Parathyroid adenoma (tissue), 2 donors: Measurements from ENCODE around the gene AGK.
A peak's percentile ranks its signal among the peaks of the same experiment; 100 is the strongest.

ENCODE experiments used
- H2AFZ ChIP-seq: fragments of 300-600 bp; sonication (generic); one replicate; pipeline ENCODE4 v1.7.0; 2017; ENCODE audit warnings: antibody characterized with exemption, mild to moderate bottlenecking
- H3K27ac ChIP-seq: fragments of 300-600 bp; sonication (generic); one replicate; pipeline ENCODE4 v1.7.0; 2017
- H3K27me3 ChIP-seq: fragments of 300-600 bp; sonication (generic); one replicate; pipeline ENCODE4 v1.7.0; 2017; ENCODE audit warnings: low read length; ENCODE audit not compliant: control insufficient read depth, insufficient read depth
- H3K36me3 ChIP-seq: fragments of 300-600 bp; sonication (generic); one replicate; pipeline ENCODE4 v1.7.0; 2017; ENCODE audit warnings: low read length; ENCODE audit not compliant: control insufficient read depth, insufficient read depth
- H3K4me1 ChIP-seq: fragments of 300-600 bp; sonication (generic); one replicate; pipeline ENCODE4 v1.7.0; 2017; ENCODE audit warnings: control low read depth
- H3K4me2 ChIP-seq: fragments of 300-600 bp; sonication (generic); one replicate; pipeline ENCODE4 v1.7.0; 2017; ENCODE audit warnings: low read length
- H3K4me3 ChIP-seq: fragments of 300-600 bp; sonication (generic); one replicate; pipeline ENCODE4 v1.7.0; 2017; ENCODE audit warnings: low read depth, low read length
- H3K79me2 ChIP-seq: fragments of 300-600 bp; sonication (generic); one replicate; pipeline ENCODE4 v1.7.0; 2017; ENCODE audit warnings: control low read depth
- H3K9ac ChIP-seq: fragments of 300-600 bp; sonication (generic); one replicate; pipeline ENCODE4 v1.7.0; 2017; ENCODE audit warnings: mild to moderate bottlenecking
- H3K9me3 ChIP-seq: fragments of 300-600 bp; sonication (generic); one replicate; pipeline ENCODE4 v1.7.0; 2017; ENCODE audit warnings: low read length; ENCODE audit not compliant: control insufficient read depth
- TF ChIP-seq, protein P1 (sequence below): fragments of 300-600 bp; sonication (generic); IDR thresholded peaks from one replicate; pipeline ENCODE4 v1.7.0; 2017; ENCODE audit warnings: antibody characterized with exemption, mild to moderate bottlenecking
- donor health status: primary hyperparathyroidism.

The AGK gene, protein sequence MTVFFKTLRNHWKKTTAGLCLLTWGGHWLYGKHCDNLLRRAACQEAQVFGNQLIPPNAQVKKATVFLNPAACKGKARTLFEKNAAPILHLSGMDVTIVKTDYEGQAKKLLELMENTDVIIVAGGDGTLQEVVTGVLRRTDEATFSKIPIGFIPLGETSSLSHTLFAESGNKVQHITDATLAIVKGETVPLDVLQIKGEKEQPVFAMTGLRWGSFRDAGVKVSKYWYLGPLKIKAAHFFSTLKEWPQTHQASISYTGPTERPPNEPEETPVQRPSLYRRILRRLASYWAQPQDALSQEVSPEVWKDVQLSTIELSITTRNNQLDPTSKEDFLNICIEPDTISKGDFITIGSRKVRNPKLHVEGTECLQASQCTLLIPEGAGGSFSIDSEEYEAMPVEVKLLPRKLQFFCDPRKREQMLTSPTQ

DNA sequence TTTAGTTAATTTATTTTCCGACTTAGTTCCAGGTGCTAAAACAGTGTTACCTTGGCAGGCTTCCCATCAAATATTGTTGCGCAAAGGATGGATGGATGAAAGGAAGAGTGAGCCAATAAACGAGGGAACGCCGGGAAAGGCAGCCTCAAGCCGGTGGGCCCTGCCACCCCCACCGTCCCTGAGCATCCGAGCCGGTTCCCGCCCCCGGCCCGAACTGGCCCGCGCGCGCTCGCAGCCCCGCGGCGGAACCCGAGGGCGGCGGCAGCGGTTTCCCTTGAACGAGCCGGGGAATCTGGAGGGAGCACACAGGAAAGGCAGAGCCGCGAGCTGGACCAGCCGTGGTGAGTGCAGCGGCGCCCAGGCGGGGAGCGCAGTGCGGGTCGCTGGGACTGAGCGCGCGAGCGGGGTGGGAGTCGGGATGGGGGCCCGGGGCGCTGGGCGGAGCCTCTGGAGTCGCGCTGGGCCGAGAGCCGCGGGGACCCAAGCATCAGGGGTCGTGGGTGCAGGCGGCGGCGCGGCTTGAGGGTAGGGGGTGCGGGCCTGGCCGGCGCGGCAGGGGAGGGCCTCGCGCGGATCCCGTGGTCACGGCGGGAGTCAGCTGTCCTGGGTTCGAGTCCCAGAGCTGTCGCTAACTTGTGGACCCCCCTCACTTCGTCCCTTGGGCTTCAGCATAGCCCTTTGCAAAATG lies at the start of gene AGK:
Gene AGK, plus strand, starts transcription at position 317 of the 688 bp plus-strand sequence. CDS start 4,057 bp downstream, outside the sequence.
- H3K4me2 ChIP-seq: peak within 1 kb of the TSS; percentile 71
- peak within 1 kb of the TSS; percentile 74 for H3K4me3 ChIP-seq
- peak within 1 kb of the TSS; percentile 40 for H3K27ac ChIP-seq
- H3K27me3 ChIP-seq: no peaks in the 10 kb centered on the region
- peak within 1 kb of the TSS; percentile 99 for H2AFZ ChIP-seq
- H3K9me3 ChIP-seq: no peaks in the 10 kb centered on the region
- peak within 1 kb of the TSS; percentile 70 for H3K9ac ChIP-seq
- no peaks in the 10 kb centered on the region for H3K36me3 ChIP-seq
- TF ChIP-seq, protein P1, sequence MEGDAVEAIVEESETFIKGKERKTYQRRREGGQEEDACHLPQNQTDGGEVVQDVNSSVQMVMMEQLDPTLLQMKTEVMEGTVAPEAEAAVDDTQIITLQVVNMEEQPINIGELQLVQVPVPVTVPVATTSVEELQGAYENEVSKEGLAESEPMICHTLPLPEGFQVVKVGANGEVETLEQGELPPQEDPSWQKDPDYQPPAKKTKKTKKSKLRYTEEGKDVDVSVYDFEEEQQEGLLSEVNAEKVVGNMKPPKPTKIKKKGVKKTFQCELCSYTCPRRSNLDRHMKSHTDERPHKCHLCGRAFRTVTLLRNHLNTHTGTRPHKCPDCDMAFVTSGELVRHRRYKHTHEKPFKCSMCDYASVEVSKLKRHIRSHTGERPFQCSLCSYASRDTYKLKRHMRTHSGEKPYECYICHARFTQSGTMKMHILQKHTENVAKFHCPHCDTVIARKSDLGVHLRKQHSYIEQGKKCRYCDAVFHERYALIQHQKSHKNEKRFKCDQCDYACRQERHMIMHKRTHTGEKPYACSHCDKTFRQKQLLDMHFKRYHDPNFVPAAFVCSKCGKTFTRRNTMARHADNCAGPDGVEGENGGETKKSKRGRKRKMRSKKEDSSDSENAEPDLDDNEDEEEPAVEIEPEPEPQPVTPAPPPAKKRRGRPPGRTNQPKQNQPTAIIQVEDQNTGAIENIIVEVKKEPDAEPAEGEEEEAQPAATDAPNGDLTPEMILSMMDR: no peak
- H3K4me1 ChIP-seq: peaks cover 6% of the 10 kb centered on the region
- H3K79me2 ChIP-seq: peaks cover 2% of the 10 kb centered on the region

DNA sequence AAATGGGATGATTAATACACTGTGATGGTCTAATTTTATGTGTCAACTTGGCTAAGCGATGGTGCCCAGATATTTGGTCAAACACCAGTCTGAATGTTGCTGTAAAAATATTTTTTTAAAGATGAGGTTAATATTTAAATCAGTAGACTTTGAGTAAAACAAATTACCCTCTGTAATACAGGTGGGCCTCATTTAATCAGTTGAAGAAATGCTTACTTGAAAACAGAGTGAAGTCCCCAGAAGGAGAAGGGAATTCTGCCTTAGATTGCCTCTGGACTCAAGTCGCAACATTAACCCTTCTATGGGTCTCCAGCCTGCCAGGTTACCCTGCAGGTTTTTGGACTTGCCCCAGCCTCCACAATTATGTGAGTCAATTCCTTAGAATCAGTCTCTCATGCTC lies 49.8 kb upstream of the AGK start:
- TF ChIP-seq, protein P1: no peak
- no peaks in the 10 kb centered on the region for H3K9me3 ChIP-seq

DNA sequence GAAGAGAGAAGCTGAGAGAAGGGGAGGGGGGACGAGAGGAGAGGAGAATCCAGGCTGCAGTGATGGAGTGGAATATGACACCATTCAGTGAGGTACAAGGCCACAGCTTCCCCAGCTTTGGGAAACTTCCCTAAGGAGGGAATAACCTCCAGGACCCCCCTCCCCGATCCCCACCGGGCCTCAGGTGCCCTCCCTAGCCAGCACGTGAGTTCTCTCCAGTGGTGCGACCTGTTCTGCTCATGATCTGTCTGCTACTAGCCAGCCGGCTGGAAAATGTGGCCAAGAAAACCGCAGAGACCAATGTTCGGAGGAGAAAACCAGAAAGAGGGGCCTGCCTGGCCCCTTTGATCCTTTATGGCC lies 39.9 kb upstream of the AGK start:
- TF ChIP-seq, protein P1: no peak
- Histone ChIP-seq H3K9ac (no peak overlapping the region), H2AFZ (peak overlapping the region; percentile 95), H3K36me3 (no peaks in the 10 kb centered on the region), H3K27me3 (no peaks in the 10 kb centered on the region), H3K4me1 (no peaks in the 10 kb centered on the region), H3K79me2 (no peaks in the 10 kb centered on the region), H3K27ac (no peak overlapping the region), H3K9me3 (no peaks in the 10 kb centered on the region), H3K4me2 (peak overlapping the region; percentile 66), H3K4me3 (peak overlapping the region; percentile 44)

More for the DNA sequence above, 49.8 kb upstream of the AGK start:
- no peaks in the 10 kb centered on the region for H3K4me1 ChIP-seq
- H3K27me3 ChIP-seq: no peaks in the 10 kb centered on the region
- H3K36me3 ChIP-seq: no peaks in the 10 kb centered on the region
- no peaks in the 10 kb centered on the region for H3K79me2 ChIP-seq
- H3K4me2 ChIP-seq: no peak overlapping the region
- H2AFZ ChIP-seq: no peak overlapping the region
- H3K4me3 ChIP-seq: no peak overlapping the region
- H3K9ac ChIP-seq: no peak overlapping the region
- H3K27ac ChIP-seq: no peak overlapping the region

DNA sequence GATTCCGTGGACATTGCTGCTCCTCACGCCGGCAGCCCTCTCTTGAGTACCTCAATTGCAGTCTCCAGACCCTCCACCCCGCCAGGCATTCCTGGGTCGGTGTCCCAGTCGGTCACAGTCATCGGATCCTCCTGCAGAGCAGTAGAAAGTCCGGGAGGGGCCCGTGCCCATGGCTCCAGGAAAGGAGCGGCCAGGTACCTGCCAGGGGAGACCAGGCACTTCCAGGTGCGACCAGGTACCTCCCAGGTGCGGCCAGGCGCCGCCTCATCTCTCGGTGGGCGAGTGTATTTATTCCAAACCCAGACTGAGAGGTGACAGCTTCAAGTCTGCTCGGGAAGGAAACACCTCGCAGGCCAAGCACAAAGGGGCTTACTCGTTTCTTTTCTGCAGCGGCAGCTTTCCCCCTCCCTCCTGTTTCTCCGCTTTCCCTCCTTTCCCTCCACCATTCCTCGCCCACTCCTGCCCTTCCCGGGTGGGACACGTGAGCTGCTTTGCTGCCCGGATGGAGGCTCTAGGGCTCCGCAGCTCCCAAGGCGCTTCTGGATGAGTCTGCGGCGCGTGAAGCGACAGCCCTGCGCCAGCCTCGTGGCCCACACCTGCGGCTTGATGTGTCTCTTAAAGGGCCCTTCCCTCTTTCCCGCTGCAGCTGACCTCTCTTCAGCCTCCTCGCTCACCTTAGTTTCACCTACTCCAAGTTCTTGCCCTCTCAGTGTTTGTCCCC lies 39.4 kb upstream of the AGK start:
- H3K4me1 ChIP-seq: no peaks in the 10 kb centered on the region
- H3K4me3 ChIP-seq: peak overlapping the region; percentile 44
- H3K9me3 ChIP-seq: no peaks in the 10 kb centered on the region
- H3K79me2 ChIP-seq: no peaks in the 10 kb centered on the region
- no peaks in the 10 kb centered on the region for H3K36me3 ChIP-seq
- H3K27me3 ChIP-seq: no peaks in the 10 kb centered on the region
- H3K4me2 ChIP-seq: peak overlapping the region; percentile 66
- no peak overlapping the region for H3K9ac ChIP-seq
- H3K27ac ChIP-seq: no peak overlapping the region
- TF ChIP-seq, protein P1: no peak
- peak overlapping the region; percentile 95 for H2AFZ ChIP-seq
